Endothelial cell of umbilical vein (primary cell): ENCODE results near the gene TUBB1. TPM values are rescaled to one million over a fixed set of nuclear protein-coding genes. Genes with fewer than 3 reads are reported as not detected.

Experiments
- BruUV-seq: library from RNA; stranded (reverse); fragments of 400-500 nt; replicated peaks from 2 replicates; lab custom pipeline; 2021; lab: Mats Ljungman, UMichigan
- CTCF ChIA-PET: fragments of 300-600, 350-600 bp; sonication (Branson Sonifier 250); formaldehyde crosslinking; loops from one replicate; lab custom pipeline; 2021; ENCODE audit warnings: antibody characterized with exemption, inconsistent platforms; lab: Charles Lee
- POLR2A ChIA-PET: fragments of 300-600, 350-600 bp; sonication (Branson Sonifier 250); formaldehyde crosslinking; loops from one replicate; lab custom pipeline; 2021; ENCODE audit warnings: antibody characterized with exemption, inconsistent platforms; lab: Charles Lee
- DNase-seq: peaks from one replicate; pipeline ENCODE4 v3.0.0-alpha.2; 2011; ENCODE audit warnings: low read depth, low spot score
- FAIRE-seq: peaks from 2 replicates; lab custom pipeline; 2011; peaks lifted over from hg19 to GRCh38; lab: Jason Lieb, UNC
- H2AFZ ChIP-seq: 2 replicates; pipeline ENCODE4 v1.6.0; 2012; ENCODE audit warnings: low read depth, low read length, control low read depth, inconsistent platforms
- H3K27ac ChIP-seq: 2 replicates; pipeline ENCODE4 v1.5.1; 2011; ENCODE audit warnings: low read depth, mild to moderate bottlenecking, control low read depth, low read length, moderate library complexity; ENCODE audit not compliant: insufficient read depth
- H3K27me3 ChIP-seq, 2 experiments: 2 replicates each; pipeline versions ENCODE4 v1.6.0 to v1.6.1; 2011; ENCODE audit warnings: low read length in 2 of 2, mixed read lengths in 1 of 2; ENCODE audit not compliant: control insufficient read depth in 2 of 2, insufficient read depth in 2 of 2
- H3K36me3 ChIP-seq, 2 experiments: 2 replicates in 1 of 2; 3 replicates in 1 of 2; pipeline ENCODE4 v1.5.1; 2011; ENCODE audit warnings: low read length in 2 of 2, mild to moderate bottlenecking in 1 of 2, moderate library complexity in 1 of 2; ENCODE audit not compliant: control insufficient read depth in 2 of 2, insufficient read depth in 2 of 2; ENCODE audit errors: extremely low read depth in 1 of 2
- H3K4me1 ChIP-seq: 3 replicates; pipeline ENCODE4 v1.5.1; 2011; ENCODE audit warnings: mild to moderate bottlenecking, low read length; ENCODE audit not compliant: control insufficient read depth, insufficient read depth; ENCODE audit errors: extremely low read depth
- H3K4me2 ChIP-seq: 2 replicates; pipeline ENCODE4 v1.6.1; 2011; ENCODE audit warnings: low read length, control low read depth, mixed read lengths; ENCODE audit not compliant: insufficient read depth
- H3K4me3 ChIP-seq, 3 experiments: fragments of 200-600 bp in 1 of 3; sonication (generic), shearing (Covaris generic) in 1 of 3; replicated peaks in 1 of 3; 2 replicates each; pipeline ENCODE4 v1.5.1; 2011 to 2016; ENCODE audit warnings: control low read depth in 3 of 3, low read length in 3 of 3, mild to moderate bottlenecking in 2 of 3, inconsistent platforms in 1 of 3, low read depth in 1 of 3, moderate library complexity in 1 of 3; ENCODE audit not compliant: insufficient read depth in 1 of 3
- H3K79me2 ChIP-seq: 2 replicates; pipeline ENCODE4 v1.6.0; 2012; ENCODE audit warnings: low read length, inconsistent platforms; ENCODE audit not compliant: control insufficient read depth, insufficient read depth
- H3K9ac ChIP-seq: replicated peaks from 2 replicates; pipeline ENCODE3; 2011; ENCODE audit warnings: low read length, control low read depth; ENCODE audit not compliant: insufficient read depth; ENCODE audit errors: extremely low read depth
- H3K9me1 ChIP-seq: replicated peaks from 3 replicates; pipeline ENCODE4 v1.6.0; 2011; ENCODE audit warnings: mild to moderate bottlenecking, low read length; ENCODE audit not compliant: control insufficient read depth, insufficient read depth; ENCODE audit errors: extremely low read depth
- H3K9me3 ChIP-seq: replicated peaks from 2 replicates; pipeline ENCODE4 v1.5.1; 2012; ENCODE audit warnings: low read length, inconsistent platforms; ENCODE audit not compliant: control insufficient read depth, insufficient read depth
- H4K20me1 ChIP-seq: replicated peaks from 2 replicates; pipeline ENCODE3; 2011; ENCODE audit warnings: mild to moderate bottlenecking, low read length; ENCODE audit not compliant: control insufficient read depth, insufficient read depth; ENCODE audit errors: extremely low read depth
- CTCF ChIP-seq, 2 donors: IDR thresholded peaks; 1 replicate in 1 of 2; 2 replicates in 1 of 2; pipeline ENCODE4 v1.5.1; 2011; ENCODE audit warnings: low read length in 2 of 2, mild to moderate bottlenecking in 2 of 2, moderate library complexity in 2 of 2, control low read depth in 1 of 2, inconsistent platforms in 1 of 2, low read depth in 1 of 2; ENCODE audit not compliant: insufficient read depth in 1 of 2; ENCODE audit errors: extremely low read depth in 1 of 2
- EZH2 ChIP-seq: IDR thresholded peaks from 2 replicates; pipeline ENCODE4 v1.6.1; 2012; ENCODE audit warnings: borderline replicate concordance, low read depth, mild to moderate bottlenecking, moderate library complexity, low read length, inconsistent platforms; ENCODE audit not compliant: severe bottlenecking
- FOS ChIP-seq: IDR thresholded peaks from 2 replicates; pipeline ENCODE4 v1.6.1; 2011; ENCODE audit warnings: mild to moderate bottlenecking, low read length, moderate library complexity, borderline replicate concordance; ENCODE audit not compliant: insufficient read depth
- GATA2 ChIP-seq: IDR thresholded peaks from 2 replicates; pipeline ENCODE4 v1.7.0; 2011; ENCODE audit warnings: low read depth, mild to moderate bottlenecking, moderate library complexity, mixed read lengths, low read length; ENCODE audit not compliant: insufficient read length, insufficient read depth
- JUN ChIP-seq: IDR thresholded peaks from 2 replicates; pipeline ENCODE4 v1.6.1; 2011; ENCODE audit warnings: borderline replicate concordance, low read depth; ENCODE audit not compliant: insufficient read length, insufficient read depth
- MYC ChIP-seq: IDR thresholded peaks from one replicate; pipeline ENCODE4 v1.6.1; 2011; ENCODE audit warnings: mild to moderate bottlenecking, low read depth, low read length
- POLR2A ChIP-seq: IDR thresholded peaks from 2 replicates; pipeline ENCODE4 v1.6.1; 2012; ENCODE audit warnings: low read depth, mild to moderate bottlenecking, control low read depth, low read length
- POLR2AphosphoS5 ChIP-seq: IDR thresholded peaks from 2 replicates; pipeline ENCODE4 v1.6.1; 2012; ENCODE audit warnings: low read depth, mild to moderate bottlenecking, control low read depth, low read length, moderate library complexity; ENCODE audit not compliant: insufficient read depth
- dilution Hi-C: fragments of 300-500 bp; cut with MboI; formaldehyde crosslinking; loops from one replicate; pipeline ENCODE4 v1.15.0; 2019; ENCODE audit warnings: low sequenced_read_pairs; ENCODE audit not compliant: extremely low pct_ligation_motif_present
- intact Hi-C: fragments of 100-400 bp; cut with micrococcal nuclease; formaldehyde crosslinking; loops from one replicate; pipeline ENCODE4 v1.10.0; 2022
- polyA plus RNA-seq, 4 experiments: library from polyadenylated mRNA; depleted of rRNA in 3 of 4; stranded (reverse) in 3 of 4; unstranded in 1 of 4; fragments of >200 nt; gene quantifications; 2 replicates each; pipeline versions ENCODE4 v1.2.1 to v1.2.3, GENCODE V29; 2011 to 2012; ENCODE audit warnings: missing spikeins in 1 of 4
- total RNA-seq: library from RNA; stranded (reverse); gene quantifications from 2 replicates; pipeline ENCODE4 v1.2.3, GENCODE V29; 2021
- TF ChIP-seq, protein P1 (sequence below): IDR thresholded peaks from 2 replicates; pipeline ENCODE4 v1.6.1; 2011; ENCODE audit not compliant: insufficient read depth, insufficient read length

The TUBB1 gene
- total and polyA plus RNA-seq, 2 donors (not counting 3 experiments of a cell fraction or from before 2014, with no cell fraction given) = 0.04 TPM; not detected in 1

GRCh38 chr20:59000326-59000725, 18.9 kb upstream of the TUBB1 start:
- no TSS peak for BruUV-seq
- no peak overlapping the region for H3K4me2 ChIP-seq
- DNase-seq = no peak
- H3K4me1 ChIP-seq = peaks cover 9% of the 10 kb centered on the region
- no peaks in the 10 kb centered on the region for H3K27me3 ChIP-seq
- H3K4me3 ChIP-seq = no peak overlapping the region
- no peaks in the 10 kb centered on the region for H3K9me1 ChIP-seq
- ChIA-PET POLR2A (interaction anchor here (0.7 kb wide), 1 partner anchor 16 kb away, joined by 4 read pairs; no protein-coding TSS in a partner anchor), CTCF (interaction anchor here (0.6 kb wide), 1 partner anchor 677 kb away, joined by 3 read pairs; no protein-coding TSS in a partner anchor)
- TF ChIP-seq POLR2A (no peak), GATA2 (no peak), FOS (no peak), POLR2AphosphoS5 (no peak), JUN (no peak), EZH2 (no peak), MYC (no peak)
- TF ChIP-seq, protein P1, sequence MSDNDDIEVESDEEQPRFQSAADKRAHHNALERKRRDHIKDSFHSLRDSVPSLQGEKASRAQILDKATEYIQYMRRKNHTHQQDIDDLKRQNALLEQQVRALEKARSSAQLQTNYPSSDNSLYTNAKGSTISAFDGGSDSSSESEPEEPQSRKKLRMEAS = no peak
- H3K9ac ChIP-seq = no peak overlapping the region
- no peak for FAIRE-seq
- peaks cover 16 to 46% of the 10 kb centered on the region in 2 experiments for H3K36me3 ChIP-seq
- no peaks in the 10 kb centered on the region for H3K9me3 ChIP-seq
- peaks cover 29% of the 10 kb centered on the region for H3K79me2 ChIP-seq
- no peak overlapping the region for H2AFZ ChIP-seq
- intact Hi-C loops = no loop called here
- dilution Hi-C loops = no loop called here
- no peak overlapping the region for H3K27ac ChIP-seq
- H4K20me1 ChIP-seq = no peaks in the 10 kb centered on the region

GRCh38 chr20:59001068-59001448, 18.2 kb upstream of the TUBB1 start:
- Histone ChIP-seq H3K36me3 (peaks cover 8 to 41% of the 10 kb centered on the region in 2 experiments), H3K79me2 (peaks cover 34% of the 10 kb centered on the region), H3K4me2 (no peak overlapping the region), H3K4me3 (no peak overlapping the region), H2AFZ (no peak overlapping the region), H3K9me1 (no peaks in the 10 kb centered on the region), H3K9ac (no peak overlapping the region), H3K4me1 (peaks cover 16% of the 10 kb centered on the region), H3K27ac (no peak overlapping the region), H3K9me3 (no peaks in the 10 kb centered on the region), H4K20me1 (no peaks in the 10 kb centered on the region), H3K27me3 (no peaks in the 10 kb centered on the region)
- dilution Hi-C loops = no loop called here
- intact Hi-C loops = no loop called here
- BruUV-seq = no TSS peak
- ChIA-PET POLR2A (no interaction called here), CTCF (no interaction called here)
- FAIRE-seq (no peak), DNase-seq (no peak)
- no peak for TF ChIP-seq EZH2
- no peak for TF ChIP-seq CTCF (IDR thresholded peaks at IDR 0.05; ENCODE audit: extremely low read depth in 1 of 2, insufficient read depth in 1 of 2, low read depth in 1 of 2, low read length in 2 of 2)
